ENCODE data around the gene KRTAP10-10. TPM values are rescaled to one million over a fixed set of nuclear protein-coding genes. Genes with fewer than 3 reads are reported as not detected.
"Not testable (repeated sequence)": the region's sequence is repeated elsewhere in the genome, so short reads cannot be mapped to it uniquely, and the experiment has no call there.

The KRTAP10-10 gene
- total RNA-seq (2014; rRNA removed; shearing (Covaris generic)): not detected in 2 replicates

- DNase-seq (ENCODE audit: low spot score): no peak
Observed at GRCh38 chr21:44637018-44637850, at the start of gene KRTAP10-10. TSS of gene KRTAP10-10 (plus strand) at chr21:44637356. CDS start at chr21:44637418, 62 bp downstream.

GRCh38 chr21:44589094-44589493 lies 48.1 kb upstream of the KRTAP10-10 start:
- DNase-seq (ENCODE audit: low spot score): no peak

- no peak for DNase-seq (ENCODE audit: low spot score)
Observed at GRCh38 chr21:44589586-44590305, 47.4 kb upstream of the KRTAP10-10 start.

GRCh38 chr21:44590311-44590721 lies 46.8 kb upstream of the KRTAP10-10 start:
- no peak for DNase-seq (ENCODE audit: low spot score)

- DNase-seq (ENCODE audit: low spot score): not testable (repeated sequence)
Observed at GRCh38 chr21:44590897-44591800, 46.0 kb upstream of the KRTAP10-10 start.

- not testable (repeated sequence) for DNase-seq (ENCODE audit: low spot score)
Observed at GRCh38 chr21:44591801-44592130, 45.4 kb upstream of the KRTAP10-10 start.

GRCh38 chr21:44592446-44593311 lies 44.5 kb upstream of the KRTAP10-10 start, which contains the start of gene KRTAP10-6:
TSS of gene KRTAP10-6 (minus strand) at chr21:44592505. CDS start at chr21:44592484, 21 bp downstream.
- no peak for DNase-seq (ENCODE audit: low spot score)

- DNase-seq (ENCODE audit: low spot score): no peak
Observed at GRCh38 chr21:44593598-44594405, 43.4 kb upstream of the KRTAP10-10 start.

GRCh38 chr21:44594406-44594916 lies 42.7 kb upstream of the KRTAP10-10 start:
- DNase-seq (ENCODE audit: low spot score): no peak

- DNase-seq (ENCODE audit: low spot score): no peak
Observed at GRCh38 chr21:44595524-44595923, 41.6 kb upstream of the KRTAP10-10 start.

GRCh38 chr21:44596068-44596725 lies 41.0 kb upstream of the KRTAP10-10 start:
- DNase-seq (ENCODE audit: low spot score): no peak

GRCh38 chr21:44598061-44598460 lies 39.1 kb upstream of the KRTAP10-10 start:
- no peak for DNase-seq (ENCODE audit: low spot score)

GRCh38 chr21:44599264-44600029 lies 37.7 kb upstream of the KRTAP10-10 start:
- DNase-seq (ENCODE audit: low spot score): no peak

- DNase-seq (ENCODE audit: low spot score): not testable (repeated sequence)
Observed at GRCh38 chr21:44600118-44600978, 36.8 kb upstream of the KRTAP10-10 start, which contains the start of gene KRTAP10-7. TSS of gene KRTAP10-7 (plus strand) at chr21:44600597. CDS start at chr21:44600622, 25 bp downstream.

GRCh38 chr21:44601091-44601490 lies 36.1 kb upstream of the KRTAP10-10 start:
- not testable (repeated sequence) for DNase-seq (ENCODE audit: low spot score)

- DNase-seq (ENCODE audit: low spot score): no peak
Observed at GRCh38 chr21:44601596-44602462, 35.3 kb upstream of the KRTAP10-10 start.

All from H4 (cell line).